NCI-H2171 treated with DMSO at 0.1 percent for 48 hours (cell line): ENCODE results near the gene MLLT6.

Source experiments
- DNase-seq: peaks from one replicate; lab custom pipeline; 2025; lab: John Stamatoyannopoulos, UW

Gene MLLT6

GRCh38 chr17:38768417-38768816, 63.3 kb downstream of the MLLT6 start:
- DNase-seq, result no peak

- DNase-seq, result no peak
Observed at GRCh38 chr17:38773258-38773657, 68.2 kb downstream of the MLLT6 start.

- DNase-seq, result no peak
Observed at GRCh38 chr17:38777641-38778250, 72.7 kb downstream of the MLLT6 start.
